Measurements from ENCODE around the gene OR4E2. TPM values are rescaled to one million over a fixed set of nuclear protein-coding genes. Genes with fewer than 3 reads are reported as not detected.
"Not testable (repeated sequence)": the region's sequence is repeated elsewhere in the genome, so short reads cannot be mapped to it uniquely, and the experiment has no call there.

The OR4E2 gene, protein sequence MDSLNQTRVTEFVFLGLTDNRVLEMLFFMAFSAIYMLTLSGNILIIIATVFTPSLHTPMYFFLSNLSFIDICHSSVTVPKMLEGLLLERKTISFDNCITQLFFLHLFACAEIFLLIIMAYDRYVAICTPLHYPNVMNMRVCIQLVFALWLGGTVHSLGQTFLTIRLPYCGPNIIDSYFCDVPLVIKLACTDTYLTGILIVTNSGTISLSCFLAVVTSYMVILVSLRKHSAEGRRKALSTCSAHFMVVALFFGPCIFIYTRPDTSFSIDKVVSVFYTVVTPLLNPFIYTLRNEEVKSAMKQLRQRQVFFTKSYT
- total RNA-seq: not detected in 2 replicates

DNA sequence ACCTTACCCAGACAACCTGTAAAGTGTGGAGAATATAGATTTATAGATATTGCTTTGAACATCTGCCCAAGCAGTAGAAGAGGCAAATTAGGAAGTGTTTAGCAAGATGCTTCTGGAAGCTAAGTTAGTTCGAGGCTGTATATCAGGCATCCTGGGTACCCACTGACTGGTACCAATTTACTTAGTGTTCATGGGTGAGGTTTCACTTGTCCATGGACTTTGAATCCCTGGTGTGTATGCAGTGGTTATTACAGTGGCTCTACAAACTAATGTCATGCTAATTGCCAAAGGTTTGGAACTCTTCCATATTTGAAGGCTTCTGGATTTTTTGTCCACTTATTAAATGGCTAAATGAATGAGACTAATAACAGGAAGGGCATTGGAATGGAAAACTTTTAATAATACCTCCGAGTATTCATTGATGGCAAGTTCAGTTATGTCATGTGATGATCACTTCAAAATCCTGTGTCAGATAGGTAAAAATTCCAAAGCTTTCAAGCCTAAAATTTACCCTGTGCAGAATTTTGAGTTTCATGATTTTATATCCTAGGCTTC, at the start of gene OR4E2:
TSS of gene OR4E2 (plus strand) at position 505 of the 555 bp plus-strand sequence. CDS start 11,248 bp downstream, outside the sequence.
- DNase-seq: no peak

GRCh38 chr14:21612324-21612723, 41.3 kb upstream of the OR4E2 start:
- DNase-seq: no peak

GRCh38 chr14:21614240-21614639, 39.4 kb upstream of the OR4E2 start:
- DNase-seq: no peak

DNA sequence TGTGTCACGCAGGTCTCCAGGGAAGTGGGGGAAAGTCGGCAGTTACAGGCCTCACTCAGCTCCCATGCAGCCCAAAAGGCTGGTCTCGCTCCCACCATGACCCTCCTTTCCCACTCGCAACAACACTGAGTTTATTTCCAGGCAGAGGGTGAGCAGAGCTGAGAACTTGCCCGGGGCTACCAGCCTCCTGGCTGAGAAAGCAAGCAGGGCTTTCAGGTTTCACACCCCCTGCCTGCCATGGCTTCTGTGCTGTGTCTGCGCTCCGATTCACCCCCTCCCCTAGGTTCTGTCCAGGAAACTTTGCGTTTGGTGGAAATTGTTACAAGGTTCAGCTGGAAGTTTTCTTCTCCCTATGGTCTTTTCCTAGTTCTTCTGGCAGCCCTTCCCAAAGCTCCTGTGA, 36.0 kb upstream of the OR4E2 start:
- DNase-seq: no peak

GRCh38 chr14:21626491-21627230, 27.0 kb upstream of the OR4E2 start:
- no peak for DNase-seq

DNA sequence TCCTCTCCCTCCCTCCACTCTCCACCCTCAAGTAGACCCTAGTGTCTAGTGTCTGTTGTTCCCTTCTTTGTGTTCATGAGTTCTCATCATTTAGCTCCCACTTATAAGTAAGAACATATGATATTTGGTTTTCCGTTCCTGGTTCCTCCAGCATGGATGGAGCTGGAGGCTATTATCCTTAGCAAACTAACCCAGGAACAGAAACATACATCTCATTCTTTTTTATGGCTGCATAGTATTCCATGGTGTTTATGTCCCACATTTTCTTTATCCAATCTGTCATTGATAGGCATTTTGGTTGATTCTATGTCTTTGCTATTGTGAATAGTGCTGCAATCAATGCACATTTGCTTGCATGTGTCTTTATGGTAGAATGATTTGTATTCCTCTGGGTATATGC, 23.1 kb upstream of the OR4E2 start:
- not testable (repeated sequence) for DNase-seq

- DNase-seq: no peak
Observed at GRCh38 chr14:21631084-21631483, 22.6 kb upstream of the OR4E2 start.

- DNase-seq: no peak
Observed at GRCh38 chr14:21634840-21635239, 18.8 kb upstream of the OR4E2 start, which contains the start of gene OR10G2. Gene OR10G2 (minus strand): TSS chr14:21634940. CDS start chr14:21634842, 98 bp downstream.

DNA sequence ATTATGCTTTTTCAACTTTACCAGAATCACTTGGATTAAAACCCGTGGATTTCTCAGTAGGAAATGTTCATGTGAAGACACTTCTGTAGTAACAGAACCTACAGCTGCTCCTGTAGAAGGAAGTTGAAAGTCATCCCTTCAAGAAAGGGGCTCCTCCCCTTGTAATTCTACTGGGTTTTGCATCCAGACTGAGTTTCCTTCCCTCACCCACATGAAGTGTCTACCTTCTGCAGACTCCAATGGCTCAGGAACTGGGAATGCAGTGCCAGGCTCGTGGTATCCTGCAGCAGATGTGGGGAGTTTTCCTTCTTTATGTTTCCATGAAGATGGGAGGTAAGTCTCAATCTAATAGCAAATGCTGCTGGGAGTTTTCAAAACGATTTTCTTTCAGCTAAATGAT, 11.0 kb upstream of the OR4E2 start:
- DNase-seq: no peak

DNA sequence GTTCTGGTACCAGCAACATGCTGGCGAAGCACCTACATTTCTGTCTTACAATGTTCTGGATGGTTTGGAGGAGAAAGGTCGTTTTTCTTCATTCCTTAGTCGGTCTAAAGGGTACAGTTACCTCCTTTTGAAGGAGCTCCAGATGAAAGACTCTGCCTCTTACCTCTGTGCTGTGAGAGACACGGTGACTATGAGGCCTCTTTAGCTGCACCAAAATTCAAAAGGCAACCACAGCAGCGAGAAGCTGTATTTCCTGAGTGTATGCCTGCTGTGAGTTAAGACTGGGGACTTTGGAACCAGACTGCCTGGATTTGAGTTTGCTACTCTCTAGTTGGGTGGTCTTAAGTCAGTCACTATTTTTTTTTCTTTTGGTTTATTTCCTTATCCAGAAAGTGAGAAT, 10.2 kb upstream of the OR4E2 start:
- no peak for DNase-seq

DNA sequence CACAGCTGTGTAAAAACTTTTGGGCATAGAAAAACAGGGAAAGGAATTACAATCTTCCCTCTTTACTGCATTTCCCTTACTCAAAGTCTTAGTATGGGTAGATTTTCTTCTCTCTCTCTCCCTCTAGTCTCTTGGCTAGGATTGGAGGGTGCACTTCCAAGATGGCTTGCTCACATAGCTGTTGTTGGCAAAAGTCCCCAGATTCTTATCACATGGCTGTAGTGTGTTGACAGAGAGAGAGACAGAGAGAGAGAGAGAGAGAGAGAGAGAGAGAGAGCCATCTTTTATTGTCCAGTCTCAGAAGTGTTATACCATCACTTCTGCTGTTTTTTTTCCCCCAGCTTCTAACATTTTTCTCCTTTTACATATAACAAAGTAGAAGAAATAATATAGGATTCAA, 6.3 kb upstream of the OR4E2 start:
- no peak for DNase-seq

GRCh38 chr14:21652209-21652808, 1.3 kb upstream of the OR4E2 start:
- DNase-seq: peak; percentile 16

DNA sequence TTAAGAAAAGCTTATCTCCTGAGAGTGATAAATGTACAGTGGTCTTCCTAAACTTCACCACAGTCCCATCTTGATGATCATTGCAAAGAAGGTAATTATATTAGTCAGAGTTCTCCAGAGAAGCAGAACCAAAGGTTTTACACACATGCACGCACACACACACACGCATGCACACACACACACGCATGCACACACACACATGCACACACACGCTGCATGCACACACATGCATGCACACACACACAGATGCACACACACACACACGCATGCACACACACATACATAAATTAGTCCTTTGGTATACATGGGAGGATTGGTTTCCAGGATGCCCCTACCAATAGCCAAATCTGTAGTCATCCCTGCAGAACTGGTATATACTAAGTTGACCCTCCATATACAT, 580 bp downstream of the OR4E2 start:
- no peak for DNase-seq

GRCh38 chr14:21656980-21657379, 3.3 kb downstream of the OR4E2 start:
- no peak for DNase-seq

- peak; percentile 68 for DNase-seq
Observed at GRCh38 chr14:21668377-21668776, 14.7 kb downstream of the OR4E2 start.

DNA sequence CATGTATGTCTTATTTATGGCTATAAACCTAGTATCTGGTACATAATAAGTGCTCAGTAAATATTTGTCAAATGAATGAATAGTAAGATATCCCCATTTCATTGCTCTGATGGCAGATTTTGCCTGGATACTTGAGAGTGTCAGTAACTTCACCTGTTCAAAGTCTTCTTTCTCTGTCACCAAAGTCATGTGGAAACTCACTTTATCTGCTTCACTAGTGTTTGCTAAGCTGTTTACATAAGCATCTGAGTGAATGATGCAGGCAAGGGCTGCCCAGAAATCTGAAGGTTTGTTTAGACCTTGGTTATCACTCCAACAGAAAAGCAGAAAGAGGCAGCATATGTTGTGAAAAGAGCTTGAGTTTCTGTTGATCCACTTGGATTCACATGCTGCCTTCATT, 15.6 kb downstream of the OR4E2 start:
- no peak for DNase-seq

DNA sequence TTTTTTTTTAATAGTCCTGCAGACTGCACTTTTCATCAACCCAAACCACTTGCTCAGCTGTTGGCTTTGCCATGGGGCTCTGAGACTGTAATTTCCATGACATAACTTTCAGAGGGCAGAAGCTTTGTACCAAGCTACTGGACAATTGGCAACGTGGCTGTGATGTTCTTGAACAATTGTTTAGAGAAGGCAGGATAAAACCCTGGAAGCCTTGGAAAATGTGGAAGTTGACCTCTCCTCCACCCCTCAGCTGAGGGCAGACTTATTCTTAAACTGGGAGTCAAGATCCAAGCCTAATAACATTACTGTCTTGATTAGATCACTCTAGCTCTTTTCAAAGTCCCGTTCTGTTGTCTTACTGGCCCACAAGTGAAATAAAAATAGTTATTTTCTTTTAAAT, 17.7 kb downstream of the OR4E2 start:
- DNase-seq: peak; percentile 61

GRCh38 chr14:21672116-21672515, 18.5 kb downstream of the OR4E2 start:
- peak; percentile 8 for DNase-seq

- no peak for DNase-seq
Observed at GRCh38 chr14:21673718-21674117, 20.1 kb downstream of the OR4E2 start, which contains the start of gene OR4E1. Gene OR4E1 (minus strand): TSS chr14:21673818. CDS start chr14:21670935, 2,883 bp downstream.

GRCh38 chr14:21675566-21675965, 21.9 kb downstream of the OR4E2 start:
- DNase-seq: no peak

GRCh38 chr14:21680072-21680471, 26.4 kb downstream of the OR4E2 start:
- DNase-seq: peak; percentile 53

DNA sequence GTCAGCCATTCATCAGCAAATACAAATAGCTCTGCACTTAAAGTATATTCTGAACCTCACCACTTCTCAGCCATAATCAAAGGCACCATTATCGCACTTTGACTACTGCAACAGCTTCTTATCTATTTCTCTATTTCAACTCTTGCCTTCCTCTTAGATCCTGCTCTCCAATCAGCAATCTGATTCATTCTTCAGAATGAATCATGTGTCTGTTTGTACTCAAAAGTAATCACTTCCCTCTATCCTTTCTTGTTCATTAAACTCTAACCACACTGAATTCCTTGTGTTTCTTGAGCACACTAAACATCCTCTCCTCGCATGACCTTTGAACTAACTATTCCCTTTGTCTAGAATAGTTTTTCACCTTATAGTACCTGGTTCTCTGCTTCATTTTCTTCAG, 32.8 kb downstream of the OR4E2 start:
- DNase-seq: no peak

DNA sequence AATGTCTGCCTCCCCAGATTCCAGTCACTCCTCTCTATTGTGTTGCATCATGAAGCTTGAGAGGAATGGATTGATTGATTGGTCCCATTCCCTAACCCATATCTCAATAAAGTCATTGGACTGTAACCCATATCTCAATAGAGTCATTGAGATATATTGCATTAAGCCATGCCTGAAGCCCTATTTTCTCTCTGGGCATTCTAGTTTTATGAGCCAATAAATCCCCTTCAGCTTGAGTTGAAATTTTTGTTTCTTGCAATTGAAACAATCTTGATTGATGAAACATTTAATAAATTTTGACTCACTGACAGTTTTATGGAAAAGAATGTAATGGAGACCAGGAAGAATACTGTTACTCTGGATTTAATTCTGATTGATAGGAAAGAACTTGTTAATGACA, 40.8 kb downstream of the OR4E2 start:
- no peak for DNase-seq

All from dermis blood vessel endothelial cell (primary cell).